Hematopoietic multipotent progenitor cell (in vitro differentiated cells): Measurements from ENCODE around the gene CDON. TPM values are rescaled to one million over a fixed set of nuclear protein-coding genes. Genes with fewer than 3 reads are reported as not detected.

Source experiments
- DNase-seq, 3 donors: peaks; one replicate each; pipeline ENCODE4 v3.0.0-alpha.2; 2011 to 2015; ENCODE audit warnings: low read depth in 2 of 3, low spot score in 2 of 3
- total RNA-seq: library from RNA; depleted of rRNA; stranded (reverse); fragments of >200 nt; gene quantifications from one replicate; pipeline ENCODE4 v1.2.3, GENCODE V29; 2012

CDON gene
- total RNA-seq, 1 donor, result 0.27 TPM

DNA sequence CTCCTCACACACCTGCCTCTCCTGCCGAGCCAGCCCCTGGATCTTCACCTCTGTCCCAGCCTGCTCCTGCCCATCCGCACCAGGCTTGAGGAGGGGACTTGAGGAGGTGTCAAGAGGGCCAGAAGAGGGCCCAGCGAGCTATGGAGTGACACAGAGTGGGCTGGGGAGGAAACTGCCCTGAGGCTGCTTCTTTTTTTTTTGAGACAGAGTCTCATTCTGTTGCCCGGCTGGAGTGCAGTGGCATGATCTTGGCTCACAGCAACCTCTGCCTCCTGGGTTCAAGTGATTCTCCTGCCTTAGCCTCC, 21.9 kb upstream of the CDON start:
- no peak for DNase-seq

DNA sequence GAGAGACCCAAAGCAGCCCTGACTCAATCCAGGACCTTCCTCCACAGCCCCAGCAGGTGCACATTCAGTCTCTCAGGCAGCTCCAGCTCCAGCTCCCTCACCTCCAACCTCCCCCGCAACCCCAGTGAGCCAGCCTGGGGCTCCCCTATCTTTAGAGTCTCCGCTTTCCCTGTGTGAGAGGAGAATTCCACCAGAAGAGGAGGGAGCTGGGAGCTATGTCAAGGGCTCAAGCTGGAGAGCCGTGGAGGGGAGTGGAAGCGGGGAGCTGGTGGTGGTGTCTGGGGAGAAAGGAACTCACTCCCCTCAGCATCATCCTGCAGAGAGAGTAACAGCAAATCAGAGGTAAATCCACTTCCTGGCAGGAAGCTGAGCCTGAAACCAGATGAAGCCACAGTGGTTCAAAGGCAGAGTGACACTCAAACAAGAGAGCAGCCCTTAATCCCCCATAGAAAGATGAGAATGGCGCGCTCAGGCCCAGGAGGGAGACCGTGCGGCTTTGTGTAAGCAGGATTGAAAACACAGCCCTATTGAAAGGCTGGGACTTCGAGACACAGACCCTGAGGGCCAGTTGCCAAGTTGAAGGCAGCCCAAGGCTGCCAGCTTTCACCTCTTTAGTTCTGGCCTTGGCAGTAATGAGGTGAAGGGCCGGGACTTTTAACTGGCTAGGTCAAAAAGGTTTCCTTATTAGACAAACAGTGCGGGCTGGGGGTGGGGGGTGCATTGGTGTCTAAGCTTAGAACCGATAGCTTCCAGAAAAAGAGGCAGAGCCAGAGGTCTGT, 21.4 kb upstream of the CDON start:
- peak in 1 of 3 donors; percentile 39 for DNase-seq

DNA sequence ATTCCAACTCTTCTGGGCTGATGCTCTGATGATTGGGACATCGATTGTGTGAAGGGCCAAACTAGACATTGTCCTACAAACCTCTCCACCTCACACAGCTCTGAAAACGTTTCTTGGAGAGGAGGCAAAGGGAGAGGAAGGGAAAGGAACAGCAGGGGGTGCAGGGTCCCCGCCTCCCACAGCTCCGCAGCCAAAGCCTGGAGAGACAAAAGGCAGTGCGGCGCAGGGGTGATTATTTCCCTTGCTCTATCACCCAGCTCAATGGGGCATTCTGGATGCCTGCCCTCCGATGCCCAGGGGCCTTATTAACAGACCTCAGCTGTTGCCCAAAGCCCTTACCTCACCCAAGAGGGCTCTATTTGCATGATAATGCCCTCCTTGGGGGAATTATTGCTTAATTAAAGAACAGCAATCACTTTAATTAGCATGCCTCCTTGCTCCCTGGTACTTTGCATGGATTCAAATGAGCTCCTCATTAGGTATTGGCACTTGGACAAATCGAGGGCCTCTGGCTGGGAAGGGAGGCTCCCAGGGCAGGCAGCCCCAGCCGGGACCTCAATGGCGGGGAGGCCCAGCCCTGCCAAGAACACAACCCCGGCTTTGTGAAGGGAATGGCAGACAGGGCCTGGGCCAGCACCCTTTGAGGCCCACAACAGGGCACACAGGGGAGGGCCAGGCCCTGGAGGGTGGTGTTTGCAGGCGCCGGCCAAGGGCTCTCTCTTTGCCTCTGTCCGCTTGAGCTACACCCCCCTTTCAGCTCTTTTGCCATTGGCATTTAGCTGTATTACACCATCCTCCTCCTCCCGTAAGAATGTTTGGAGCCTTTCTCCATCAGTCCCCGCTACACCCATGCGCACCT, 19.8 kb upstream of the CDON start:
- DNase-seq, result no peak

DNA sequence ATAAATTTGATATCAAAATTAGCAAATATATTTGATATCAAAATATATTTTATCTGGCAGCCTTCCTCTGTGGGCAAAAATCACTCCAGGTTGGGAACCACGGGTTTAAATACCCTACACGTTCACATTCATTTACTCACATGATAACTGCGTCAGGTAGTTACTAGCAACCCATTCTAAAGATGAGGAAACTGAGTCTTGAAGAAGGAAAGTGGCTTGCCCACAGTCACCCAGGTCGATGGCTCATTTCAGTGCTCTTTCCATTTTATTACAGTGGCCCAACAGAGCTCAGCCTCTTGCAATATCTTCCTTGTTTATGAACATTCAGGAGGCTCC, 19.2 kb upstream of the CDON start:
- no peak for DNase-seq

DNA sequence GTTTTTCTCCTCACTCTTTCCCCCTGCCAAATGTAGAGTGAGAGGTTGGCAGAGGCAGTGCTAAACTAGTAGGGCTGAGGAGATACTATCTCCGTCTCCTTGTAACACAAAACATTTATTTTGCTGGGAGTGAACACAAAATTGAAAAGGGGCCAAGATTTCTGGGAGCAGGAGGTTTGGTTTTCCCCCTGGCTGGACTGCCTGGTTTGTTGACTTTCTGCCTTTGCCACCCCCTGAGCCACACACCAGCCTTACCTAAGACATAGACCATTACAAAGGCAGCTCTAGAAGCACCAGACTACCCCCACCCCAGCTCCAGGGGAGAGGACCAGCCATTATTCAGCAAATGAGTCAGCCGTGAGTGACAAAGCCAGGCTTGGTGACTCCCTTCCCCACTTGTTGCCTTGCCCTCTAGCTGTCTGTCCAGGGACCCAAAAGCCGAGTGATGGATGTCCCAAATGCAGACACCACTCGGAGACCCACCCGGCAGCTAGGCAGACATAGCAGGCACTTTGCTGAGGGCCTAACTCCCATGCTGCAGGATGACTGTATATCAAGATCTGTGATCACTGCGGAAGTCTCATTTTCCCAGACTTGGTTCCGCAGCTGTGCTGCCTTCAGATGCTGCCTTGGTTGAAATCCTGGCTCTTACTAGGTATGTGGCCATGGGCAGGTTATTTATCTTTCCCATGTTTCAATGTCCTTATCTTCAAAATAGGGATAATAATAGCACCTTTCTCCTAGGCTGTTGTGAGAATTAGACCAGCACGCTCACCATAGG, 17.7 kb upstream of the CDON start:
- DNase-seq, result no peak

DNA sequence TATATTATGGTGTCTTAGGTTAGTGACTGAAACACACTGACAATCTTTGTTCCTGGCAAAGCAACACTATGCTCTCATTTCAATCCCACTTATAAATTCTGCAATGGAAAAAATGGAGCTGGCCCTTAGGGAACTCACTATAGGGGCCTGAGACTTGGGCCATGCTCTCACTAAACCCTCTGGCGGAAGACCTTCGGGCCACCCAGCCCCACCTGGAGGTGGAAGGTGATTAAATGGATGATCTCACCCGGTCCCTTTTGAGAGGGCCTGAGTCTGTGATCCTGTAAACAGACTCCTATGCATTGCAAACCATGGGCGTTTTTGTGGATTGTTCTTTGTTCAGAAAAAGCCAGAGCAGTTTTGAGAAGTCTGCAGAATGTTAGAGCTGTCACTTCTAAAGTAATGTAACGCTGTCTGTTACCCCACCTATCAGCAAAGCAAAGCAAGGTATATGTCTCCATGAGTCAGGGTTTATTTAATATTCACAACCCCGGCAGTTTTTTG, 17.0 kb upstream of the CDON start:
- DNase-seq, result no peak

DNA sequence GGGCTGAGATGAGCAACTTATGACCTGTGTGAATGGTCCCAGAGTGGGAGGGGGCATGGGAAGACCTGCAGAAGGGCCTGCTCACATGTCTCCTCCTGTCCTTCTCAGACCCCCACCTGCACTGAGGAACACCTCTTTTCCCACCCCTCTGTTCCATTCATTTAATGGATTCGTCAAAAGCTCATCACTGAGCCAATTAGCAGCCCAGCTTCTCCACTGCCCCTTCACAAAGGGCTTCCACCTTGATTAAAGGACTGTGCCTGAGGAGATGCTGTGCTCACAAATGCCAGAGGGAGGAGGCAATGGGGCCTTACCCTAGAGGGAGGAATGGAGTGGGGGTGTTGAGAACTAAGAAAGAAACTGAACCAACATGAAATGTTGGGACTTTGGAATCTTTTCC, 14.0 kb upstream of the CDON start:
- DNase-seq, result no peak

DNA sequence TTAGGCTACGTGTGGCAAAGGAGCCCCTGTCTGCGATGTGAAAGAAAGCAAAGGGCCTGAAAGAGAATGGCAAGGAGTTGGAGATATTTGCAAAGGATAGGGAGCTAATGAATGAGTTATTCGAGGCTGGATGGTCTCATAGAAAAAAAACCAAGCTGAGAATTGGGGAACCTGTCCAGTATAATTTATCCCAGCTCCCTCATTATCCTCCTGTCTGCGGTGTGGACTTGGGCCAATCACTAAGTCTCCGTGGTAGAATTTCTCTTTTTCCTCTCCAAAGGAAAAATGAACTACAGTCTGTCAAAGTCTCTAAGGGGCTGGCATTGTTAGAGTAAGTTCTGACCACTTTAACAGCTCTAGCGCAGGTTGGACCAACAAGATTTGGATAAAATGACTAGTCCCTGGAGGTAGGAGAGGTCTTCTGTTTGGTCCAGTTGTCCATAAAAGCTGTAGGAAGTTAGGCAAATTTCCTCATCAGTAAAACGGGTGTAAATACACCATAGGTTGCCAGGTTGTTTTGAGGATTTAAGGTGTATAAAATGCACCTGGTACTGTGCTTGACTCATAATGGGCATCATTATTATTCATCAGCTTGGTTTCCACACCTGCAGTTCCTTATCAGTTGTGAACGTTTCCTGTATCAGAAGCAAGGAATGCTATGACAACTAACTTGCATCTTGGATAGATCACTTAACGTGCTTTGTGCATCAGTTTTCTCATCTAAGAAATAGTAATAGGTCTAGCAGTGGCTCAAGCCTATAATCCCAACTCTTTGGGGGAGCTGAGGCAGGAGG, 10.3 kb upstream of the CDON start:
- no peak for DNase-seq

DNA sequence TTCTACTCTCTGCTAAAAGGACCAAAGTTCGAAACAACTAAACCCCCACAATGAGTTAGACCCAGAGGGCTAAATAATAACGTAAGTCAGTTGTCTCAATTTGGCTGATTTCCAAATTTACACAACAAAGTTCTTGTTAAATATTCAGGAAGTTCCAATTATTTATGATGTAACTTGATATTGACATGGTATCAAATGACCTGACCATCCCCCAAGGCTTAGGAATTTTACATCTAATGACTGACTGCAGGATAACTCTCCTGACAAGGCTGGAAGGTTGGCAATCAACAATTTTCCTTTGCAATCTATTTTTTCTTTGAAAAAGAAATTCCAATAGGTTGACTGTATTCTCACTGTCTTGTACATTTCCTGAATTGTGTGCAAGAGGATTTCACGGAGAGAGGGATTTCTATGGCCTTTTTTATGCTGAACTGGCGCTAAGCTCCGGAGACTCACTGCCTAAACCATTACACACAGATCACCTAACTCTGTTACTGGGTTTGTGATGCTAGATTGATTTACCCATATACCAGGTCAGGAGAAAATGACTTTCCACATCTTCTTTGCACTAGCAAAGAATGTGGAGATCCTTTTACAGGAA, 9.6 kb upstream of the CDON start:
- DNase-seq, result no peak

DNA sequence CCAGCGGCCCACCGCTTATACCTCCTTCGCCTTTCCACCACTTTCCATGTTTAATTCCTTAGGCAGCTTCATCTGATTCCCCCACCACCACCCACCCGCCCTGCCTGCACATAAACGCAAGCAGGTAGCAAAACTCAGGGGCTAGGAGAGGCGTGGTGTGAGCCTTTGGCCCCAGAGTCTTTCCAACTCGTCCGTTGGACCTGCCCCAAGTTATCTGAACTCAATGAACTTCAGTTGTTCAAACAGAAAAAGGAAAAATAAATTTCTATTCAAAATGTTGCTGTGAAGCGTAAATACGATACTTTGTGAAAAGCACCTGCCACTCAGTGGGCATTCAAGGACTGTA, 814 bp upstream of the CDON start:
- no peak for DNase-seq

DNA sequence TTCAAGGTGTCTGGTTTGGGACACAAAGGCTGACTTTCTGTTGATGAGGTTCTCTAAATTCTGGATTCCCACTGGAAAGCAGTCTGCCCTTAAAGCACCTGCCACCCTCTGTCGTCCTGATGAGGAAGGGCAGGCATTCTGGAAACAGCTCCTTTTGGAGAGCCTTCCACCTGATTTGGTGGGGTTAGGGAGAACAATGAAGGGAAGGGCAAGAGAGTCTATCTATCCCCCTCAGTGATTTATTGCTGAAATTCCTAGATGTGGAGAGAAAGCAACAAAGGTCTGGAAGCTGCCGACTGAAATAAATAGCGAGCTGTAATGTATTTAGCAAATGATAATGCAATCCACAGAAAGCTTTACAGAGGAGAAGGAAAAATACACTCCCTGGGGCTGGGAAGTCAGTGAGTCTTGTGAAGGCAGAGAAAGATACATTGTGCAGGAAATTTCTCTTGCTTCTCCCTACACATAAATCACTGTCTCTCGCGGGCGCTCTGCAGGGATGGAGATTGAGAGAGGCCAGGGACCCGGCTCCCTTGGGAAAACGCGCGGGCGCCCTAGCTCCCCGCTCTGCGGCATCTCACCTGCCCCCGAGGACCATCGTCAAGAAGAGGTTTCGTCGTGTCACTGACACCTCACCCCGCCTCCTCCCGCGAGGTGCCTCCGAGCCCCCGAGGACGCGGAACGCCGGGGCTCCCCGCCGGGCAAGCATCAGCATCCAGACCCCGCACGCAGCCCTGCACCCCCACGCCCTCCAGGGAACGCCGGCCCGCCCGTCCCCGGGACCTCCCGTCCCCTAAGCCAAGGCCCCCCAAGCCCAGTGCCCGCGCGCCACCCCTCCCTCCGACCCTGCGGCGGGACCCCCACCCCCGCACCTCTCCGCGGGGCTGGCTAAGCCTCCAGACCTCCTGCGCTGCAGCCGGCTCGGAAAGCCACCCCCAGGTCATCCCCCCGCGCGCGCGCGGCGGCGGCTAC, 673 bp downstream of the CDON start:
- DNase-seq, result no peak

DNA sequence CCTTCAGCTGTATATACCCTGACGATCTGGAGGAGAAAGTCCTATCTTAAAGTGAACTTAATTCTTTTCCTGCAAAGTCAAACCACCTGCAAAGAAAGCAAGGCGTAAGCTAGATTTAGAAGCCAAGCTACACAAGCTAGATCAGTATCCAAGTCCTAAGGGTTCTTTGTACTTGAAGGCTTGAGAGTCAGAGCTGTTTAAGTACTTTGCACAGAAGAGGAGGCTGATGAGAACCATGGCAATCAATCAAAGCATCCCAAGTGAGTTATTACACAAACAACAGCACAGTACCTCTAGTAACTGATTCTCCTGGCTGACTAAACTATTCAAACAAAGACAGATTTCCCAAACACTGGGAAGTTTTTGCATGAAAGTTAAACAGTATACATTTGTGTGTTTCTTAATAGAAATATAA, 1.9 kb downstream of the CDON start:
- no peak for DNase-seq

DNA sequence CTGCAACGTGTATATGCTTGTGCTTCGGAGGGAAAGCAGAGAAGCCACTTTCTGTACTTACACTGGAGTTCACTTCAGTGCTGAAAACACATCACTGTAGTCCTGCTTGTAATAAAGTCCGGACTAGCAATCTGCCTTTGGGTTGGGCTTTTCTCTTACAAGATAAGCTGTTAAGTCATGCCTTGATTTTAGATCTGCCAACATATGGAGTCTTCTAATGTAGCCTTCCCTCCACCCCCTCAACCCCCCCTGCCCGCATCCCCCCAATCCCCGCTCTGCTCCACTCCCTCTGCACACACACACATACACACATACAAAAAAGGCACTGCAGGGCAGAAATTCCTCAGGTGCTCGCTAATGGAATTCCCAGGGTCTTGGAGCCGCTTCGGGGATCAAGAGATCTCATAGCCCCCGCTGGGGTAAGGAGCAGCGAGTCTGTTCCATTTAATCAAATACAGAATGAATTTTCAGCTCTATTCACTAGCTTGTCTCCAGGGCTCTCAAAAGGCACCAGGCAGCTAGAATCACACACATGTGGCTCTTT, 3.4 kb downstream of the CDON start:
- DNase-seq, result no peak

DNA sequence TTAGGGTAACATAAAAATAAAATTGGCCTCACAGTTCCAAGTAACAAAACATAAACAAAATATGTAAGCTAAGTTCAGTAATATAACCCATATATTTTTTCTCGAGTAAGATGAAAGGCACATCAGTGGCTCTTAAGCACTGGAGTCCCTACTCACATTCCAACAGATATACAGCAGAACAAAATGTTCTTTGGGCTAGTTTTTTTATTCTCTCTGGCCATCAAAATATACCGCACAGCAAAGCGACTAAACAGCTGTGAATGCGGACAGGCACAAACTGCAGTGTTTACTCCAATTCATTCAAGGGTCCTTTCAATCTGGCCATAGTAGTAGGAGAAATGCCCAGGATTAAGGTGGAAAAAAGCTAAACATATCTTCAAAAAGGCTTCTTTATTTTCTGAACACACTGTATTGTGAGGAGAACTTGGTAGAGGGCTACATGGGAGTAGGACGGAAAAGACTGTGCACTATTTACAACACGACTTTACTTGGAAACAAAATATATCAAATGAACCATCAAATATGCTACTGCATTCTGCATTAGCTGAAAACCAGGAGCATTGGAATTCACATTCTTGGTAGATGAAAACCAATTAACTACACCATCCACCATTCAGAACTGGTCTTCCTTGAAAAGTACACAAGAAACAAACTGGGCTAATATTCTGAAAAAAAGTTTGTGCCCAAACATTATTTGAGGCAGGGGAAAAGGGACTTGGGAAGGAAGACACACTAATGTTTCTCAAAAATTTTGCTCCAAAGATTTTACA, 4.4 kb downstream of the CDON start:
- no peak for DNase-seq

DNA sequence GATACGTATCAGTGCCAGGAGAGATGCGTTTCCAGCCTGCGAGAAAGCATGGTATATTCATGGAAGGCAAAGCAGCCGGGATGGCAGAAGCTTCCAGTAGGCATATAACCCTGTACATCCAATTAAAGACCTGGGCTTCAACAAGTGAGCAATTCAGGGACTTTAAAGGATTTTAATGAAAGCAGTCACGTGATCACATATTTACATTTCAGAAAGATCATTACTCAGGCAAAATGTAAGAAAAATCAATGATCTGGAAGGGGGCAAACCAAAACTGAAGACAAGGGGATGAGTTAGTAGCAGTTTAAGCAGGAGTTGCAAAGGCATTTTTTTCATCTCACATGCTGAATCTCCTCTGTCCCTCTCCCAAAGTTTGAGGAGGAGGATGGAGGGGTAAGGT, 7.8 kb downstream of the CDON start:
- no peak for DNase-seq

DNA sequence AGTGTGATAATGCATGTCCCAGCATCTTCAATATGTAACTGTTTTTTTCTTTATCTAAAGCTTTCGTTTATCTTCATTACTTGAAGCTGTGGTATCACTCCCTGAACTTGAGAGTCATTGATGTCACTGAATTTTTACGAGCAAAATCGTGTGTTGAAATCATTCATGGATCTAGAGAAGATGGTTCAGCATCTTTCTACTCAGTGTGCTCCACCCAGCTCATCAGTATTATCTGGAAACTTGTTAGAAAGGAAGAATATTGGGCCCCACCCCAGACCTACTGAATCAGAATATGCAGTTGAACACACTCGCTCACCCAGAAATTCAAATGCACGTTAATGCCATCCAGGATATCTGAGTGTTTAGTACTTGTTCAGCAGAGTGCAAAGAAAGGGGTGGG, 8.3 kb downstream of the CDON start:
- no peak for DNase-seq

DNA sequence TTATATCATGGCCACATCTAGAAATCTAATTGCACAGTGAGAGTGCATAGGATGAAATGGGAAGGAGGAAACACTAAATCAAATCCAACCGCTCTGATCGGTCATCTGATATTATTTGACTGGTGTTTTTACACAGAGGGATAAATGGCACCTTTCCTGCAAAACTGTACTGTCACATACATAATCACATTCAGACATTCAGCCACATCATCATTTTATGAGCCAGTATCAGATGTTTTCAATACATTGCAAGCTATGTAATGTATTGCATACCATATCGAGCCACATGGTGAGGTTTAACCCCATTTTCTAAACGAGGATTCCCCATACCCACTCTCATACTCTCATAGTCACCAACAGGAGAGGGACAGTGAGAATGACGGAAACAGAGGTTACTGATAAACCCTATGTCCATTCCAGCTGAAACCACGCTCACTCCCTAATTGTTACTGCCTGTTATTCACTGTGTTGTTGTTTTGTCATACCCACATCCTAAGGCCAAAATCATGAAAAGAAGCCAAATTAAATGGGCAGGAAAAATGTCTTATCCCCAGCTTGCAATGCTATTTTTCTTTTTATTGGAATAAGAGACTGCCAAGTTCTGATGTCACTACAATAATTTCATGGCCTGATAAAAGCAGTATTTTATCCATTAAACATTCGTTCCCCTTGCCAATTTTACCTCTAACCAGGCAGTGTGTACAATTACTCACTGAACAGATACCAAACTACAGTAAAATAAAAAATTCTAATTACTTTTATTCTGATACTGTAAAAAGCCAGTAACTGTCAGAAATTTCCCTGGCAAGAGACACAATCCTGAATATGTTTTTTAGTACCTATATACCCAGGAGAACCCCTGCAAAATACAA, 9.0 kb downstream of the CDON start:
- no peak for DNase-seq
